ENCODE data around the gene GMEB2. TPM values are rescaled to one million over a fixed set of nuclear protein-coding genes. Genes with fewer than 3 reads are reported as not detected.

The GMEB2 gene
- total RNA-seq, 1 experiment from 2014 or later, result 14.3 TPM

GRCh38 chr20:63565021-63565698 is 61.7 kb downstream of the GMEB2 start:
- no peak overlapping the region for H3K9ac ChIP-seq (ENCODE audit: extremely low read depth, insufficient read length, low read length)
- H2BK5ac ChIP-seq (ENCODE audit: insufficient read length, low read length), result no peak overlapping the region
- H4K8ac ChIP-seq (replicated peaks; ENCODE audit: insufficient read length, low read depth, low read length), result no peak overlapping the region
- H2BK15ac ChIP-seq (ENCODE audit: low read depth, low read length), result no peak overlapping the region
- Mint-ChIP-seq H3K27ac (no peak overlapping the region), H3K9me3 (no peaks in the 10 kb centered on the region), H3K27me3 (ENCODE audit: low read depth) (no peaks in the 10 kb centered on the region), H3K36me3 (ENCODE audit: insufficient read depth in 1 of 3, low read depth in 3 of 3) (peaks cover 3 to 5% (median 4%) of the 10 kb centered on the region in 3 experiments; a peak in 6 of 7 replicates), H3K4me1 (no peaks in the 10 kb centered on the region), H3K4me3 (no peak overlapping the region)
- no peak overlapping the region for H3K4me2 ChIP-seq (ENCODE audit: insufficient read depth, insufficient read length, low read length)
- no CpG with 5 or more reads among the region's 61 CpGs for WGBS (ENCODE audit: extremely low coverage, insufficient read length, low lambda C conversion rate)
- no peak overlapping the region; the same call in 1 of the 2 replicates for H3K14ac ChIP-seq (ENCODE audit: insufficient read depth, low read length)
- H3K18ac ChIP-seq (ENCODE audit: insufficient read length, low read depth, low read length), result no peak overlapping the region
- H3K27me3 ChIP-seq (ENCODE audit: insufficient read depth, low read length), result no peaks in the 10 kb centered on the region
- no peak overlapping the region for H2BK12ac ChIP-seq (ENCODE audit: insufficient read length, low read depth, low read length)
- no peak overlapping the region for H3K56ac ChIP-seq (ENCODE audit: insufficient read length, low read depth, low read length)
- H2BK20ac ChIP-seq (ENCODE audit: low read depth, low read length, poor library complexity, severe bottlenecking), result no peak overlapping the region
- H3K9me3 ChIP-seq (ENCODE audit: control insufficient read depth, low read depth, low read length), result no peaks in the 10 kb centered on the region
- H3K23me2 ChIP-seq (ENCODE audit: insufficient read length, low read depth, low read length, poor library complexity, severe bottlenecking), result no peaks in the 10 kb centered on the region
- H4K20me1 ChIP-seq (ENCODE audit: control insufficient read depth, insufficient read depth, insufficient read length), result no peaks in the 10 kb centered on the region
- no peak for TF ChIP-seq CTCF (conservative IDR thresholded peaks at IDR 0.05)
- H4K91ac ChIP-seq (ENCODE audit: insufficient read length, low read depth, low read length), result no peak overlapping the region
- no peak overlapping the region for H4K5ac ChIP-seq (ENCODE audit: insufficient read length, low read depth, low read length)
- H2BK120ac ChIP-seq (ENCODE audit: low read depth, low read length, poor library complexity, severe bottlenecking), result no peak overlapping the region
- H3K23ac ChIP-seq (ENCODE audit: insufficient read length, low read depth, low read length), result no peak overlapping the region
- no peak overlapping the region for H3K27ac ChIP-seq (ENCODE audit: insufficient read length, low read depth, low read length)
- H3K4ac ChIP-seq (ENCODE audit: low read depth, low read length), result no peak overlapping the region
- no peak for DNase-seq
- no peaks in the 10 kb centered on the region for H3K79me2 ChIP-seq (ENCODE audit: insufficient read depth, low read length)
- no peak overlapping the region for H2AFZ ChIP-seq (ENCODE audit: low read length)
- no peak overlapping the region for H3T11ph ChIP-seq (ENCODE audit: low read length)
- no peak overlapping the region for H2AK5ac ChIP-seq (ENCODE audit: insufficient read length, low read length)
- H3K4me1 ChIP-seq (ENCODE audit: insufficient read depth, low read length), result no peaks in the 10 kb centered on the region
- no peaks in the 10 kb centered on the region for H3K79me1 ChIP-seq (ENCODE audit: insufficient read depth, low read depth, low read length, poor library complexity, severe bottlenecking)
